HCT116 (cell line): ENCODE measurements around the gene EOLA2. TPM values are rescaled to one million over a fixed set of nuclear protein-coding genes. Genes with fewer than 3 reads are reported as not detected.
"Not testable (repeated sequence)": the region's sequence is repeated elsewhere in the genome, so short reads cannot be mapped to it uniquely, and the experiment has no call there.

Source experiments
- ATAC-seq: fragments of 200-7000 bp; cut with Tn5 transposase; 2 replicates; pipeline ENCODE4 v1.9.1; 2020; ENCODE audit warnings: mild to moderate bottlenecking, moderate library complexity
- BruUV-seq: library from RNA; stranded (reverse); fragments of 400-500 nt; replicated peaks from 2 replicates; lab custom pipeline; 2021; lab: Mats Ljungman, UMichigan
- CTCF ChIA-PET: fragments of 300-600 bp; sonication (Branson Sonifier 250); formaldehyde crosslinking; loops from one replicate; lab custom pipeline; 2021; ENCODE audit warnings: antibody characterized with exemption; lab: Charles Lee
- POLR2A ChIA-PET: fragments of 300-600, 350-600 bp; sonication (Branson Sonifier 250); formaldehyde crosslinking; loops from one replicate; lab custom pipeline; 2021; ENCODE audit warnings: antibody characterized with exemption; lab: Charles Lee
- RAD21 ChIA-PET, 2 experiments: fragments of 300-600 bp; sonication (Branson Sonifier 250); formaldehyde crosslinking; loops; one replicate each; lab custom pipeline; 2023; ENCODE audit warnings: low total read pairs in 2 of 2; ENCODE audit not compliant: uncharacterized antibody in 2 of 2, unreplicated experiment in 2 of 2, low non-redundant PET in 1 of 2; lab: Charles Lee
- DNase-seq: peaks from one replicate; pipeline ENCODE4 v3.0.0-alpha.2; 2010; ENCODE audit warnings: low read depth, low spot score
- H2AFZ ChIP-seq: fragments of 200-600 bp; shearing (Covaris generic), sonication (generic); 2 replicates; pipeline ENCODE4 v1.6.1; 2017; ENCODE audit warnings: low read depth, mixed run types, mixed read lengths, antibody characterized with exemption, low read length; ENCODE audit not compliant: poor library complexity, severe bottlenecking
- H3K27ac ChIP-seq: 2 replicates; pipeline ENCODE4 v1.5.1; 2012; ENCODE audit warnings: low read depth, low read length
- H3K27me3 ChIP-seq: fragments of 200-600 bp; sonication (generic); 2 replicates; pipeline ENCODE4 v1.6.1; 2016; ENCODE audit warnings: mixed run types, low read length, mixed read lengths; ENCODE audit not compliant: insufficient read depth
- H3K36me3 ChIP-seq, 2 experiments: fragments of 200-500 bp in 1 of 2; fragments of 200-600 bp in 1 of 2; sonication (Bioruptor generic) in 1 of 2; sonication (generic) in 1 of 2; 2 replicates each; pipeline versions ENCODE4 v1.5.1 to v1.6.1; 2014 to 2016; ENCODE audit warnings: low read length in 2 of 2, inconsistent platforms in 1 of 2, mixed read lengths in 1 of 2, mixed run types in 1 of 2; ENCODE audit not compliant: insufficient read depth in 2 of 2, control insufficient read depth in 1 of 2
- H3K4me1 ChIP-seq, 2 experiments: fragments of 200-600 bp in 1 of 2; sonication (generic) in 1 of 2; 2 replicates each; pipeline versions ENCODE4 v1.5.1 to v1.6.1; 2012 to 2017; ENCODE audit warnings: low read length in 2 of 2, inconsistent platforms in 1 of 2, mild to moderate bottlenecking in 1 of 2, mixed read lengths in 1 of 2, mixed run types in 1 of 2, moderate library complexity in 1 of 2; ENCODE audit not compliant: insufficient read depth in 2 of 2, control insufficient read depth in 1 of 2
- H3K4me2 ChIP-seq: fragments of 200-600 bp; sonication (generic); 2 replicates; pipeline ENCODE4 v1.6.1; 2017; ENCODE audit warnings: mixed run types, low read length, mixed read lengths
- H3K4me3 ChIP-seq, 2 experiments: fragments of 200-600 bp in 1 of 2; sonication (generic) in 1 of 2; replicated peaks in 1 of 2; 2 replicates each; pipeline ENCODE4 v1.5.1; 2011 to 2016; ENCODE audit warnings: low read length in 2 of 2, control low read depth in 1 of 2, low read depth in 1 of 2, mild to moderate bottlenecking in 1 of 2, mixed read lengths in 1 of 2, mixed run types in 1 of 2
- H3K79me2 ChIP-seq: fragments of 200-600 bp; sonication (generic); 2 replicates; pipeline ENCODE4 v1.6.1; 2017; ENCODE audit warnings: mild to moderate bottlenecking, mixed run types, low read length, moderate library complexity, mixed read lengths; ENCODE audit not compliant: insufficient read depth
- H3K9ac ChIP-seq: fragments of 200-600 bp; sonication (generic); 2 replicates; pipeline ENCODE4 v1.6.1; 2016; ENCODE audit warnings: low read length, mixed read lengths
- H3K9me2 ChIP-seq: fragments of 200-600 bp; sonication (generic), shearing (Covaris generic); 2 replicates; pipeline ENCODE4 v1.6.1; 2017; ENCODE audit warnings: mixed run types, mild to moderate bottlenecking, moderate library complexity; ENCODE audit not compliant: insufficient read depth
- H3K9me3 ChIP-seq, 2 experiments: fragments of 200-500 bp in 1 of 2; fragments of 200-600 bp in 1 of 2; sonication (Bioruptor generic) in 1 of 2; sonication (generic) in 1 of 2; 2 replicates each; pipeline ENCODE4 v1.6.1; 2014 to 2017; ENCODE audit warnings: low read length in 2 of 2, mixed read lengths in 2 of 2, inconsistent platforms in 1 of 2, low read depth in 1 of 2, mild to moderate bottlenecking in 1 of 2, mixed run types in 1 of 2, moderate library complexity in 1 of 2; ENCODE audit not compliant: control insufficient read depth in 1 of 2, insufficient read depth in 1 of 2
- H4K20me1 ChIP-seq: fragments of 200-600 bp; sonication (generic), shearing (Covaris generic); 2 replicates; pipeline ENCODE4 v1.6.1; 2017; ENCODE audit warnings: mixed run types, mild to moderate bottlenecking, moderate library complexity; ENCODE audit not compliant: insufficient read depth
- CTCF ChIP-seq, 3 experiments: fragments of 200-600 bp in 1 of 3; sonication (generic) in 1 of 3; IDR thresholded peaks in 2 of 3; conservative IDR thresholded peaks in 1 of 3; 2 replicates each; pipeline ENCODE4 v1.5.1; 2012 to 2017; ENCODE audit warnings: low read depth in 2 of 3, low read length in 2 of 3, antibody characterized with exemption in 1 of 3, borderline replicate concordance in 1 of 3, control low read depth in 1 of 3, mild to moderate bottlenecking in 1 of 3, mixed read lengths in 1 of 3, mixed run types in 1 of 3, moderate library complexity in 1 of 3; ENCODE audit not compliant: insufficient read depth in 1 of 3
- EGR1 ChIP-seq: IDR thresholded peaks from 2 replicates; pipeline ENCODE4 v1.6.1; 2012; ENCODE audit warnings: low read depth
- EZH2phosphoT487 ChIP-seq: fragments of 200-600 bp; IDR thresholded peaks from 2 replicates; pipeline ENCODE4 v1.6.1; 2018; ENCODE audit warnings: antibody characterized with exemption, borderline replicate concordance
- JUND ChIP-seq: IDR thresholded peaks from 2 replicates; pipeline ENCODE4 v1.6.1; 2012
- SIN3A ChIP-seq: IDR thresholded peaks from 2 replicates; pipeline ENCODE4 v1.6.1; 2012; ENCODE audit warnings: low read depth
- SRF ChIP-seq: IDR thresholded peaks from 2 replicates; pipeline ENCODE4 v1.6.1; 2012; ENCODE audit warnings: low read depth
- YY1 ChIP-seq: IDR thresholded peaks from 2 replicates; pipeline ENCODE4 v1.6.1; 2011; ENCODE audit warnings: low read length, low read depth, moderate library complexity, mild to moderate bottlenecking; ENCODE audit not compliant: insufficient replicate concordance; ENCODE audit errors: extremely low read depth
- ZBTB33 ChIP-seq: IDR thresholded peaks from 2 replicates; pipeline ENCODE4 v1.6.1; 2011; ENCODE audit warnings: mild to moderate bottlenecking, low read length, moderate library complexity; ENCODE audit not compliant: insufficient replicate concordance; ENCODE audit errors: extremely low read depth
- intact Hi-C: fragments of 100-400 bp; cut with micrococcal nuclease; formaldehyde crosslinking; loops from 2 replicates; pipeline ENCODE4 v1.10.0; 2022
- total RNA-seq: library from RNA; stranded (reverse); gene quantifications from one replicate; pipeline ENCODE4 v1.2.1, GENCODE V29; 2021; ENCODE audit not compliant: unreplicated experiment

Gene EOLA2
- total RNA-seq, 1 experiment from 2014 or later, result 26.4 TPM

- H3K27ac ChIP-seq, H3K9me2 ChIP-seq, H3K27me3 ChIP-seq, H4K20me1 ChIP-seq, intact Hi-C loops, DNase-seq, H2AFZ ChIP-seq, H3K4me1 ChIP-seq, POLR2A ChIA-PET, H3K4me2 ChIP-seq, CTCF ChIA-PET, H3K9me3 ChIP-seq, ATAC-seq, H3K79me2 ChIP-seq, BruUV-seq, H3K36me3 ChIP-seq, H3K4me3 ChIP-seq, H3K9ac ChIP-seq, RAD21 ChIA-PET: not testable (repeated sequence)
These were observed 14.5 kb downstream of the EOLA2 start for GRCh38 chrX:149923836-149924235.

GRCh38 chrX:149916745-149917392 is 21.4 kb downstream of the EOLA2 start:
- no peak for TF ChIP-seq EZH2phosphoT487
- TF ChIP-seq, all 23 proteins: peak for 0
- no peaks in the 10 kb centered on the region for H3K4me1 ChIP-seq
- H3K9ac ChIP-seq, result no peak overlapping the region
- no TSS peak for BruUV-seq
- ATAC-seq, result no peak
- no peak overlapping the region for H3K4me2 ChIP-seq
- no peak for DNase-seq
- intact Hi-C loops, result no loop called here
- H3K9me3 ChIP-seq, result no peaks in the 10 kb centered on the region
- no peak overlapping the region for H3K27ac ChIP-seq
- H4K20me1 ChIP-seq, result no peaks in the 10 kb centered on the region
- H3K27me3 ChIP-seq, result no peaks in the 10 kb centered on the region
- RAD21 ChIA-PET, result no interaction called here
- H3K9me2 ChIP-seq, result no peaks in the 10 kb centered on the region
- H3K36me3 ChIP-seq, result no peaks in the 10 kb centered on the region
- H3K79me2 ChIP-seq, result no peaks in the 10 kb centered on the region
- POLR2A ChIA-PET, result no interaction called here
- no peak overlapping the region for H3K4me3 ChIP-seq
- H2AFZ ChIP-seq, result no peak overlapping the region
- CTCF ChIA-PET, result no interaction called here

- no TSS peak for BruUV-seq
- Histone ChIP-seq H3K9ac (no peak overlapping the region), H3K9me2 (no peaks in the 10 kb centered on the region), H3K9me3 (no peaks in the 10 kb centered on the region), H2AFZ (no peak overlapping the region), H3K27me3 (no peaks in the 10 kb centered on the region), H3K4me2 (no peak overlapping the region), H4K20me1 (no peaks in the 10 kb centered on the region), H3K4me1 (no peaks in the 10 kb centered on the region), H3K36me3 (no peaks in the 10 kb centered on the region), H3K4me3 (no peak overlapping the region), H3K27ac (no peak overlapping the region), H3K79me2 (no peaks in the 10 kb centered on the region)
- CTCF ChIA-PET, result no interaction called here
- RAD21 ChIA-PET, result no interaction called here
- DNase-seq (no peak), ATAC-seq (no peak)
- POLR2A ChIA-PET, result no interaction called here
- intact Hi-C loops, result no loop called here
- TF ChIP-seq CTCF (IDR thresholded peaks at IDR 0.05 in 2 of 3, conservative IDR thresholded peaks at IDR 0.05 in 1 of 3; ENCODE audit: borderline replicate concordance in 1 of 3, insufficient read depth in 1 of 3, low read depth in 2 of 3, low read length in 2 of 3) (no peak), SRF (no peak), JUND (no peak), YY1 (no peak), ZBTB33 (no peak), SIN3A (no peak), EGR1 (no peak)
These were observed 28.1 kb downstream of the EOLA2 start for GRCh38 chrX:149910178-149910695.
